ENCODE measurements around the gene AKR1C4. TPM values are rescaled to one million over a fixed set of nuclear protein-coding genes. Genes with fewer than 3 reads are reported as not detected.
"Not testable (repeated sequence)": the region's sequence is repeated elsewhere in the genome, so short reads cannot be mapped to it uniquely, and the experiment has no call there.

The AKR1C4 gene
- polyA plus RNA-seq, 12 donors, result not detected

GRCh38 chr10:5199398-5199797, 2.8 kb downstream of the AKR1C4 start:
- no peak for DNase-seq

DNA sequence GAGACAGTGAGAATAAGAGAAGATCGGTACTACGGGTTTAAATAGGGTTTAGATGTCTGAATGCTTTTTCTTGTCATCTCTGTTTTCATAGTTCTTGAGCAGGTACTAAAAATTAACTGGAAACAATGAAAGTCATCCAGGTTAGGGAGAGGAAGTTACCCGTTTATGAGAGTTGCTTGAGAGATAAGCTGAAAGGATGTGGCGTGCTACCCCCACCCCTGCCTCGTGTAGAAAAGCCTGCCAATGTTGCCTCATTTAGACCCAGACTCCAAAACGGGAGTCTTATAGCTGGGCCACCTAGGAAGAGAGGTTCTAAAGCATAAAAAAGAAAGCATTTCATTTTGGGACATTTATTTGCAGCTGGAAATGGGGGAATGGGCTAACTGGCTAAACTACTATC, 10.2 kb downstream of the AKR1C4 start:
- DNase-seq, result no peak

DNA sequence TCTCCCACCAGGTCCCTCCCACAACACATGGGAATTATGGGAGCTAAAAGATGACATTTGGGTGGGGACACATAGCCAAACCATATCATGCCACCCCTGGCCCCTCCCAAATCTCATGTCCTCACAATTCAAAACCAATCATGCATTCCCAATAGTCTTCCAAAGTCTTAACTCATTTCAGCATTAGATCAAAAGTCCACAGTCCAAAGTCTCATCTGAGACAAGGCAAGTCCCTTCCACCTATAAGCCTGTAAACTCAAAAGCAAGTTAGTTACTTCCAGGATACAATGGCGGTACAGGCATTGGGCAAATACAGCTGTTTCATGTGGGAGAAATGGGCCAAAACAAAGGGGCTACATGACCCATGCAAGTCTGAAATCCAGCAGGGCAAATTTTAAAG, 13.1 kb downstream of the AKR1C4 start:
- DNase-seq, result not testable (repeated sequence)

DNA sequence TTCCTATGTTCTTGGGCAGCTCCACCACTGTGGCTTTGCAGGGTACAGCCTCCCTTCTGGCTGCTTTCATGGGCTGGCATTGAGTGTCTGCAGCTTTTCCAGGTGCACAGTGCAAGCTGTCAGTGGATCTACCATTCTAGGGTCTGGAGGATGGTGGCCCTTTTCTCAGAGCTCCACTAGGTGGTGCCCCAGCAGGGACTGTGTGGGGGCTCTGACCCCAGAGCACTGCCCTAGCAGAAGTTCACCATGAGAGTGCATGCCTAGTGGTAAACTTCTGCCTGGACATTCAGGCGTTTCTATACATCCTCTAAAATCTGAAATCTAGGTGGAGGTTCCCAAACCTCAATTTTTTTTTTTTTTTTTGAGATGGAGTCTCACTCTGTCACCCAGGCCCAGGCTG, 13.6 kb downstream of the AKR1C4 start:
- not testable (repeated sequence) for DNase-seq

DNA sequence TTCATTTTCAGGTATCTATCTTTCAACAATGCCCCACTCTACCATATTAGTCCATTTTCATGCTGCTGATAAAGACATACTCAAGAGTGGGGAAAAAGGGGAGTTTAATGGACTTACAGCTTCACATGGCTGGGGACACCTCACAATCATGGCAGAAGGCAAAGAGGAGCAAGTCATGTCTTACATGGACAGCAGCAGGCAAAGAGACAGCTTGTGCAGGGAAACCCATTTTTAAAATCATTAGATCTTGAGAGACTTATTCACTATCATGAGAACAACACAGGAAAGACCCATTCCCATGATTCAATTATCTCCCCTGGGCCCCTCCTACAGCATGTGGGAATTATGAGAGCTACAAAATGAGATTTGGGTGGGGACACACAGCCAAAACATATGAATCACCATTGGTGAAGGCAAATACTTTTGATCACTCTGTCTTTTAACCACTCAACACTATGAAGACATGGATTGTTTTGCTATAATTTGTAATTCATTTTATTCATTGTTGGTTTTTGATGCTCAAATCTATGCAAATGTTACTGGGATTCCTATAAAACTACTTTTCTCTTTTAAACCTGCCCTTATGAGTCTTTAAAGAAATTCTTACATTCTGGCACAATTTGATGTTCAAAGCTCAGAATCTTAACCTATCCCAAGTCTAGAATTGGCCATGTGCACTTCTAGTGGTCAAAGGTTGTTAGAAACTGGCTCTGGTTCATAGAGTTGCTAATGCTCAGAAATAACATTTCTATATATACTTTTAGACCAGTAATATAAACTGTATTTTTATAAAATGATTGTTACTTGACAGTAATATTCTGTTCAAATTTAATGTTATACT, 15.3 kb downstream of the AKR1C4 start:
- DNase-seq, result no peak

- DNase-seq, result no peak
Observed at GRCh38 chr10:5216801-5217200, 20.2 kb downstream of the AKR1C4 start.

- no peak for DNase-seq
Observed at GRCh38 chr10:5219262-5219661, 22.6 kb downstream of the AKR1C4 start.

DNA sequence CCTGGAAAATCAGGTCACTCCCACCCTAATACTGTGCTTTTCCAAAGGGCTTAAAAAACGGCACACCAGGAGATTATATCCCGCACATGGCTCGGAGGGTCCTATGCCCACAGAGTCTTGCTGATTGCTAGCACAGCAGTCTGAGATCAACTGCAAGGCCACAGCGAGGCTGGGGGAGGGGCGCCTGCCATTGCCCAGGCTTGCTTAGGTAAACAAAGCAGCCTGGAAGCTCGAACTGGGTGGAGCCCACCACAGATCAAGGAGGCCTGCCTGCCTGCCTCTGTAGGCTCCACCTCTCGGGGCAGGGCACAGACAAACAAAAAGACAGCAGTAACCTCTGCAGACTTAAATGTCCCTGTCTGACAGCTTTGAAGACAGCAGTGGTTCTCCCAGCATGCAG, 26.3 kb downstream of the AKR1C4 start:
- not testable (repeated sequence) for DNase-seq

DNA sequence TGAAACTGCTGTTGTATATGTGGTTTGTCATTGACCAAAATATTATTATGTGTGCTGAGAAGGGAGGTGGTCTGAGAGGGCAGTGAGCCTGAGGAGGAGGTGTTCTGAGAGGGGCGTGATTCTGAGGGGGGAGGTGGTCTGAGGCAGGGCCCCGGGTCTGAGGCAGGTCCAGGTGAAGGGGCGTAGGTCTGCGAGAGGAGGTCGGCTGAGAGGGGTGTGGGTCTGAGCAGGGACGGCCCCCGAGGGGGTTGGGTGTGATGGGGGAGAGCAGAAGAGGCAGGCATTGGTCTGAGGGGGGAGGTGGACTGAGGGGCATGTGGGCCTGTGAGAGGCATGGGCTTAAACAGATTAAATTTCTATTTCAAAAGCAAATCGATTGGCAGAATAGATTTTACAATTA, 32.4 kb downstream of the AKR1C4 start:
- no peak for DNase-seq

DNA sequence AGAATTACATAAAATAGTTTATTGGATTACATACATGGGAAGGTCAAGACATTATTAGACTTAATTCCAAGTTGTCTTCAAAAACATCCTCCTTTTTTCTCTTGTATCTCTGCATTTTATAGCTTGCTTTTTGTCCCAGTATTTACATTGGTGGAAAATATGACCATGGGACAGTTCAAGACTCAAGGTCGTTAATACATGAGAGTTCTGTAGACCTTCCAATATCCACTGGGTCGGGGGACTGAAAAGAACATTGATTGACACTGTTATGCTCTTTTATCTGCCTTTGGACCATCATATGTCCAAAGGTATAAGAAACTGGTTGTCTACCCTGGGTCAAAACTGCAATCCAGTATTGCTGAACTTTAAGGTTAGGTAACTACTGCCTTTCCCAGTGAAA, 36.7 kb downstream of the AKR1C4 start:
- DNase-seq, result no peak

DNA sequence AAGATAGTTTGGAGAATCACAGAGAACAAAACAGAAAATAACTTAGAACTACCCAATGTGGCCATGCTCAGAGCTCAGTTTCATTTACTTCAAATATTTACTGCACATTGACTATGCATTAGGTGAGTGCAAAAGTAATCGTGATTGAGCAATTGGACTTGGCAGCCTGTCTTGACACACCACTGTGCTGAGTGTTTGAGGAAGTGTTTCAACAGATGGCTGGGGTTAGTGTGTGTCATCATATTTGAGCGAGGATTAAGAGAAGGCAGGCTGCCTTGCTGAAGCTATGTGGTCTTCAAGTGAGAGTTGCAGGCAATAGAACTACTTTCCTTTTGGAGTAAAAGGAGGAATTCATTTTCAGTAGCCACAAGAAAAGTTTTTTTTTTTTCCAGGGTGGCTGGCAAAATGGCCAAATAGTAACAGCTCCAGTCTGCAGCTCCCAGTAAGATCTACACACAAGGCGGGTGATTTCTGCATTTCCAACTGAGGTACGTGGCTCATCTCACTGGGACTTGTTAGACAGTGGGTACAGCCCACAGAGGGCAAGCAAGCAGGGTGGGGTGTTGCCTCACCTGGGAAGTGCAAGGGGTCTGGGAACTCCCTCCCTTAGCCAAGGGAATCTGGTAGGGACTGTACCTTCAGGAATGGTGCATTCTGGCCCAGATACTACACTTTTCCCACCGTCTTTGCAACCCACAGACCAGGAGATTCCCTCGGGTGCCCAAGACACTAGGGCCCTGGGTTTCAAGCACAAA, 37.6 kb downstream of the AKR1C4 start:
- DNase-seq, result peak; percentile 21

DNA sequence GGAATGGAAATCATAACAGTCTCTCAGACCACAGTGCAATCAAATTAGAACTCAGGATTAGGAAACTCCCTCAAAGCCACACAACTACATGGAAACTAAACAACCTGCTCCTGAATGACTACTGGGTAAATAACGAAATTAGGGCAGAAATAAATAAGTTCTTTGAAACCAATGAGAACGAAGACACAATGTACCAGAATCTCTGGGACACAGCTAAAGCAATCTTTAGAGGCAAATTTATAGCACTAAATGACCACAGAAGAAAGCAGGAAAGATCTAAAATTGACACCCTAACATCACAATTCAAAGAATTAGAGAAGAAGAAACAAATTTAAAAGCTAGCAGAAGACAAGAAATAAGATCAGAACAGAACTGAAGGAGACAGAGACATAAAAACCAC, 40.9 kb downstream of the AKR1C4 start:
- DNase-seq, result not testable (repeated sequence)

DNA sequence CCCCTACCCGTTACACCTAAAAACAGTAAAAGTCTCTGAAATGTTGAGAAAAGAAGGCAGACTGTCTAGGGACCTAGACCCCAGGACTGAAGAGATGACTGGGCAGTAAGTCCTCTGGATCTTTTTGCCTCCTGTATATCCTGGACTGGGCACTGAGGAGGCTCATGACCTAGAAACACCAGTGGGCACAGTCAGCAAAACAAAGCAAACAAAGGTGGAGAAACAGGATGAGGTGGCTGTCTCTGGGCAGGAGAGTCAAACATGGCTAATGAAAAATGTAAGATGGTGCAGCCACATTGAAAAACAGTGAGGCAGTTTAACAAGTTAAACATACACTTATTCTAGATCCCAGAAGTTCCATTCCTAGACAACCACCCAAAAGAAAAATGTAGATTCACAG, 45.9 kb downstream of the AKR1C4 start:
- DNase-seq, result no peak

DNA sequence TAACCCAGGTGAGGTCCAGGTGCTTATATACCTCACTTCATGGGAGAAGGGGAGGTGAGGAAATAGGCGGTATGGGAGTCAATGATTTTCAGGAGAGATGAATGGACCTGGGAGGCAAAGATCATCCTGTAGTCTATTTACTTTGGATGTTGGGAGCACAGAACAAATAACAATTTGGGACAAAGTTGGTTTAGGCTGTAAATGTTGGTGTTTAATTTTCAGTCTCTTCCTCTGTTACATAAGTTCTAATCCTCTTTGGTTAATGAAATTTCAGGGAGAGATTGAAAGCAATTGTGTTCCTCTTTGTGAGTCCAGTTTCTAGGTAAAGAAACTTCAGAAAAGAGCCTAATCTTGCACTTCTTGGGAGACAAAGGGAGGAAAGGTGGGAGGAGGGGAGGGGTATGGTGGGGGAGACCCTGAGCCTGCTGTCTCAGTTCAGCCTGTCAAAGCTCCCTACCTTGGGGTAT, 46.9 kb downstream of the AKR1C4 start:
- DNase-seq, result no peak

DNA sequence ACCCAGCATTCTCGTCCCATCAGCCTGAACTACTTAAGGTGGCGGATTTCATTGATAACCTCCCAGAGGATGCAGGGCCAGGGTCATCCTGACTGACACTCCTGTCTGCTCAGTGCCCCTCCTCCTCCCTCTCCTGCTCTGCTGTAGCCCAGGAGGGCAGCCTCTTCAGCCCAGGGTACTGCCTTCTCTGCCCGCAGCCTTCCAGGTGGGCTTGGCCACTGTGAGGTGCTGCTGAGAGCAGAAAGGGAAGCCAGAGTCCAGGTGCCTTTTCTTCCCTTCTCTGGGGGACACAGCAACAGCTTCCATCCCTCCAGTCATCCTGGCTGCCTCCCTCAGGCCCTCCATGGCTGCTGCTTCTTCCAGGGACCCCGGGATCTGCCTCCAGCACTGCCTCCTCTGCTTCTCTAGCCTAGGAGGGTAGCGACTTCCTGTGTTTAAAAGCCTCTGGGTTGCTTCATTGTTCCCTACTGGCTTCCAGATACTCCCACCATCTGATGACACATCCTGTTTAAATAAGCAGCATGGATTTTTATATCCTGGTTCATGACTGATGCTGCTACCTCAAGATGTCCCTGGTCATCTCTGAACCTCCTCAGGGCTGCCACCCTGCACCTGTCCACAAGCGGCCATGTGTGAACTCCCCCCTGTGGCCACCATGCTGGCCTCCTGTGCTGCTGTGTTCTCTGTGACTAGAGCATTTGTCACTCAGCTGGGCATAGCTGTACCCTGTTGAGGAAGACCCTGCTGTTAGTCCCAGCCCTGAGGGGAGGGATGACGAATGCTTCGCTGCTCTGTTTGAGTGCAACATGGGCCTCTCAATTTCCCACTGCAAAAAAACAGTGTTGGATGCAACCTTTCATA, 55.8 kb downstream of the AKR1C4 start:
- no peak for DNase-seq

DNA sequence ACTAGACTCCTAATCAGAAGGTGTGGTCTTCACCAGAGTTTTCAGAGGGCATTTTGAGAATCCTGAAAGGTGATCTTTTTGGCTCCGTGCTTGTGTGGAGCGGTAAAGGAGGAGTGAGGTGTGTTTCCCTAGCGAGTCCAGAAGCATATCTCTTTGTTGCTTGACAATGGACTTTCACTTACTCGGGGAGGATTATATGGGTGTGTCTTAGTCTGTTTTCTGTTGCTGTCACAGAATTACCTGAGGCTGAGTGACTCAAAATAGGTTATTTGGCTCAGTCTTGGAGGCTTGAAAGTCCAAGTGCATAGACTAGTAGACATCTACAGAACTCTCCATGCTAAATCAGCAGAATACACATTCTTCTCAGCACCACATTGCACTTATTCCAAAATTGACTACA, 57.9 kb downstream of the AKR1C4 start:
- DNase-seq, result no peak

DNA sequence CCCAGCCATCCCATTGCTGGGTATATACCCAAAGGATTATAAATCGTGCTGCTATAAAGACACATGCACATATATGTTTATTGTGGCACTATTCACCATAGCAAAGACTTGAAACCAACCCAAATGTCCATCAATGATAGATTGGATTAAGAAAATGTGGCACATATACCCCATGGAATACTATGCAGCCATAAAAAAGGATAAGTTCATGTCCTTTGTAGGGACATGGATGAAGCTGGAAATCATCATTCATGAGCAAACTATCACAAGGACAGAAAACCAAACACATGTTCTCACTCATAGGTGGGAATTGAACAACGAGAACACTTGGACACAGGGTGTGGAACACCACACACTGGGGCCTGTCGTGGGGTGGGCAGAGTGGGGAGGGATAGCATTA, 61.1 kb downstream of the AKR1C4 start:
- not testable (repeated sequence) for DNase-seq

GRCh38 chr10:5259132-5259951, 62.7 kb downstream of the AKR1C4 start:
- DNase-seq, result no peak

DNA sequence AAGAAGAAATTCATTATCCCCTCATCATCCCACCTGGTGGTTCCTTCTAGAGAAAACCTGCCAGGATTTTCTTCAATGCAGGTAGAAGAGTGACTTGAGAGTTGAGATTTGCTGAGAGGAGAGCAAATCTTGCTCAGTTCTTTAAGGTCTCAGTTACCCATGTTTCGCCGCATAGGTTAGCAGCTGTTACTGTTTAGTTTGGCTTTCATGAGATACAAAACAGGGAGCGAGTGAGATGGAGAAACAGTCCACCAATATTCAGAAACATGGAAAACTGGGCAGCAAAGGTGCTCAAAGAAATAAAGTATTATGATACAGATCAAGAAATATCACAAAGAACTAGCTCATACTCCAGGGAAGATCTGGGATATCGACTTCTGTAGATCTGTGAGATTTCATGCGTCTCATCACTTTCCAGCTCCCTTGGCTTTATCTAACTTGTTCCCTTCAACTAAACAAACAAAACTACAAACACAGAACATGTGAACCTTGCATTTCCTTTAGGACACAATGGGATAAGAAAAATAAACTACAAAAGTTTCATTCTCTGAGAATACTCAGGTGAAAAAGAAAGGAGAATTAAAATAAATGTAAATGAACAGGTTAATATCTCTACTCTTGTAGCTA, 63.4 kb downstream of the AKR1C4 start:
- DNase-seq, result no peak

- no peak for DNase-seq
Observed at GRCh38 chr10:5260828-5261227, 64.2 kb downstream of the AKR1C4 start.

DNA sequence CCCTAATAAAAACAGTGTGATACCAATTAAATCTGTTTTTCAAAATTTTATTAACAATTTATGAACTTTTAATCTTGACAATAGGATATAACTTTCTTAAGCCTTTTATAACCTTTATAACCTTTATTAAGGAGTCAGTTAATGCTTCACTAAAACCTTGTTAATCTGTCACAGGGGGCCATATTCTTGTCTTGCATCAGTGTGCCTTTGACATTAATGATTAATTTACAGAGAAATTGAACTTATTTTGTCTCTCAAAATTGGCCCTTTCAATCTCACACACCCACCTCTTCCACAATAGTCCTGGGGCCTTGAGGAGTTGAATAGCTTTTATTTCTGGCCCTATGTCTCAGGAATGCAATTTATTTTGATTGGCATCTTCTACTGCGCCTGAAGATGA, 68.5 kb downstream of the AKR1C4 start:
- DNase-seq, result no peak
